Measurements from ENCODE around the gene ACTN1. TPM values are rescaled to one million over a fixed set of nuclear protein-coding genes. Genes with fewer than 3 reads are reported as not detected.

ACTN1 gene
- total and polyA plus RNA-seq, 8 donors = 24.4 to 133 (median 49.0) TPM

DNA sequence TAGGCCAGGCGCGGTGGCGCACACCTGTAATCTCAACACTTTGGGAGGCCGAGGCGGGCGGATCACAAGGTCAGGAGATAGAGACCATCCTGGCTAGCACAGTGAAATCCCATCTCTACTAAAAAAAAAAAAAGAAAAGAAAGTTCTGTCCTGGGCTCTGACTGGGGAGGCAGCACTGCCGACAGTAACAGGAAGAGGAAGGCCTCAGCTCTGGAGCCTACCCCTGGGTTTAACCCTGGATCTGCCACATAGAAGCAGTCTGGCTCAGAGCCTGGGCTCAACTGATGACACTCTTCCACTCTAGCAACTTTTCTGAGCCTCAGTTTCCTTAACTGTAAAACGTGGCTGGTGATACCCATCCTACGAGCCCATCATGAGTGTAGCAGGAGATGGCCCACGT lies 60.5 kb downstream of the ACTN1 start:
- no peak overlapping the region for H3K4me3 ChIP-seq
- H3K9me3 ChIP-seq = no peaks in the 10 kb centered on the region
- H3K27me3 ChIP-seq = no peaks in the 10 kb centered on the region
- peaks cover 0 to 8% (median 0%) of the 10 kb centered on the region in 3 donors for H3K36me3 ChIP-seq
- H3K4me1 ChIP-seq = peaks cover 11 to 40% (median 20%) of the 10 kb centered on the region in 3 donors
- H3K27ac ChIP-seq = peak overlapping the region in 2 of 4 donors; percentile 1 to 39
- WGBS, 2 donors = 82 to 85% methylated on average over 10 of the region's 10 CpGs
- intact Hi-C loops (cut with DNase I) = loop anchor here in 1 of 3 donors (10.0 kb wide), 2 partner anchors 86 to 176 kb away; no protein-coding TSS in a partner anchor
- ATAC-seq (peak in 3 of 4 donors; percentile 3 to 23 (median 12)), FAIRE-seq (no peak), DNase-seq (no peak)
- TF ChIP-seq, protein P1, sequence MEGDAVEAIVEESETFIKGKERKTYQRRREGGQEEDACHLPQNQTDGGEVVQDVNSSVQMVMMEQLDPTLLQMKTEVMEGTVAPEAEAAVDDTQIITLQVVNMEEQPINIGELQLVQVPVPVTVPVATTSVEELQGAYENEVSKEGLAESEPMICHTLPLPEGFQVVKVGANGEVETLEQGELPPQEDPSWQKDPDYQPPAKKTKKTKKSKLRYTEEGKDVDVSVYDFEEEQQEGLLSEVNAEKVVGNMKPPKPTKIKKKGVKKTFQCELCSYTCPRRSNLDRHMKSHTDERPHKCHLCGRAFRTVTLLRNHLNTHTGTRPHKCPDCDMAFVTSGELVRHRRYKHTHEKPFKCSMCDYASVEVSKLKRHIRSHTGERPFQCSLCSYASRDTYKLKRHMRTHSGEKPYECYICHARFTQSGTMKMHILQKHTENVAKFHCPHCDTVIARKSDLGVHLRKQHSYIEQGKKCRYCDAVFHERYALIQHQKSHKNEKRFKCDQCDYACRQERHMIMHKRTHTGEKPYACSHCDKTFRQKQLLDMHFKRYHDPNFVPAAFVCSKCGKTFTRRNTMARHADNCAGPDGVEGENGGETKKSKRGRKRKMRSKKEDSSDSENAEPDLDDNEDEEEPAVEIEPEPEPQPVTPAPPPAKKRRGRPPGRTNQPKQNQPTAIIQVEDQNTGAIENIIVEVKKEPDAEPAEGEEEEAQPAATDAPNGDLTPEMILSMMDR (IDR thresholded peaks at IDR 0.05) = no peak

DNA sequence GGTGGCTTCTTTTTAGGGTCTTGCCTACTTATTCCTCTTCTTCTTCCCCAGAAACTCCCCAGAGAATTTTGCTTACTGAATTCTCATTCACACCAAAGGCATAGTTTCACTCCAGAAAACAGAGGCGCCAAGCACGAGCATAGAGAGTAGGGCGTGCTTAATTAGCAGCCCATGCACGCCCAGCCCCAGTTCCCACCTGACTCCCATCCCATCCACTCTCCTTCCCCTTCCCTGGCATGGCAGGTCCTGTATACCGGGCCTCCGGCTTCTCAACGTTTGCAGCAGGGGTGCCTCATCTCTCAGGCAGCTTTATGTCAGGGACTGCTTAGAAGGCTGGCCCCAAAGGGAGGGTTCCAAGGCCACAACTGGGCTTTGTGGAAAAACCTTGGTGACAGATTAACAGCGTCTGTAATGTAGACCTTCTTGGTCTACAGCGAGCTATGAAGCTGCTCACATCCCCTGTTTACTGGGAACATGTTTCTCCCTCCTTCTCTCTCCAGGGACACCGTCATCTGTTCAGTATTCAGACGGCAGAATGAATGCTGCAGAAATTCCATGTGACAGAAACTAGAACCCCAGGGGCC lies 62.7 kb downstream of the ACTN1 start:
- Histone ChIP-seq H3K36me3 (peaks cover 0 to 8% (median 0%) of the 10 kb centered on the region in 3 donors), H3K9me3 (no peaks in the 10 kb centered on the region), H3K27ac (peak overlapping the region in 2 of 4 donors; percentile 3 to 13), H3K4me1 (peaks cover 4 to 25% (median 13%) of the 10 kb centered on the region in 3 donors), H3K27me3 (no peaks in the 10 kb centered on the region), H3K4me3 (no peak overlapping the region)
- no peak for DNase-seq
- no peak for FAIRE-seq
- intact Hi-C loops (cut with DNase I) = loop anchor here in 1 of 3 donors (10.0 kb wide), 2 partner anchors 88 to 178 kb away; no protein-coding TSS in a partner anchor
- peak in 1 of 4 donors; percentile 5 for ATAC-seq
- 64 to 65% methylated on average over 11 of the region's 11 CpGs for WGBS, 2 donors
- TF ChIP-seq, protein P1 (IDR thresholded peaks at IDR 0.05) = no peak

DNA sequence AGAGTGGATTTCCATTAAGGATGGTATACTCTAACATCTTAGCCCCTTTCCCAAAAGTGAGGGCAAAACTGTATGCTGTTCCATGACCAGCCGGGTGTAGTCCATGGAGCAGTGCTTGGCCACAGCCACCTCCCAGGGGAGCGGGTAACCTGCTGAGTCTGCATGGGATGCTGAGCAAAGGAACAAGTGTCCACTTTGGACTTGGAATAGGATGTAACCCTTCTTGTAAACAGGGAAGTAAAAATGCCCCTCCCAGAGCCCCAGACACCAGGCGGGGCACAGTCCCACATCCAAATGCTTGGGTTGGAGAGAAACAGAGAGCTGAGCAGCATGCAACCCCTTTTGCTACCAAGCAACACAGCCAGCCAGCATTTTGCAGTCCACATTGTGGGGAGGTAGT lies 65.6 kb downstream of the ACTN1 start:
- DNase-seq = no peak
- ATAC-seq = no peak
- H3K27ac ChIP-seq = no peak overlapping the region
- H3K9me3 ChIP-seq = no peaks in the 10 kb centered on the region
- no peak overlapping the region for H3K4me3 ChIP-seq
- H3K4me1 ChIP-seq = peaks cover 0 to 6% (median 0%) of the 10 kb centered on the region in 3 donors
- H3K36me3 ChIP-seq = peaks cover 0 to 6% (median 0%) of the 10 kb centered on the region in 3 donors
- intact Hi-C loops (cut with DNase I) = loop anchor here in 1 of 3 donors (10.0 kb wide), 2 partner anchors 91 to 181 kb away; no protein-coding TSS in a partner anchor
- TF ChIP-seq, protein P1 (IDR thresholded peaks at IDR 0.05) = no peak
- WGBS, 2 donors = 92 to 93% methylated on average over 3 of the region's 3 CpGs
- H3K27me3 ChIP-seq = no peaks in the 10 kb centered on the region
- no peak for FAIRE-seq

DNA sequence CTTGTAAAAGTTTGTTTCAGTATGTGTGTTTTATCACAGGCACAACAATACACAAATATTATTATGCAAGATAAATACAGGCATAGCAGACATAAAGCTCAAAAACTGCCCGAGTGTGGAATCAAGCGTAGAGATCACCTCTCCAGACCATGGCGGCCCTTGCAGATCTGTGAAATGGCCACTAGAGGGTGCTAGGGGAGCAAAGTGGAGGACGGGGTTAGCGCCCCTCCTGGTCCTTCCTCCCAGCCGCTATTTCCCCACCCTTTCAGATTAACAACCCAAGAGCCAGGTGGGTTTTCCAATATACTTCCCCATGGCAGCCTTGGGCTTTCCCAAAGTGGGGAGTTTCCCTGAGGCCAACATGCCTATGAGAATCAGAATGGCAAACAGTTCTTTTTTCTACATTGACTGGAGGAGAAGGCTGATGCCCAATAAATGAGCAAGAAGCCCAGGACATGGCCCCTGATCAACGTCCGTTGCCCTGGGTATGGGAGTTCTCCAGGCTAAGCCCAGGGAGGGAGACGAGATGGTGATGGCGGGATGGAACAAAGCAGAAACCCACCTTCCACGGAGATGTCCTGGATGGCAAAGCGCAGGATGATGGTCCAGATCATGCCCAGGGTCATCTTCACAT lies 67.4 kb downstream of the ACTN1 start:
- peaks cover 0 to 6% (median 0%) of the 10 kb centered on the region in 3 donors for H3K36me3 ChIP-seq
- H3K9me3 ChIP-seq = no peaks in the 10 kb centered on the region
- DNase-seq (peak; percentile 61 to 88 (median 78)), FAIRE-seq (no peak), ATAC-seq (peak; percentile 89 to 96 (median 94))
- 40 to 42% methylated on average over 12 of the region's 12 CpGs for WGBS, 2 donors
- no peak overlapping the region for H3K4me3 ChIP-seq
- peaks cover 0 to 6% (median 0%) of the 10 kb centered on the region in 3 donors for H3K4me1 ChIP-seq
- intact Hi-C loops (cut with DNase I) = loop anchor here in 1 of 3 donors (10.0 kb wide), 2 partner anchors 93 to 183 kb away; no protein-coding TSS in a partner anchor
- H3K27ac ChIP-seq = no peak overlapping the region
- TF ChIP-seq, protein P1 (IDR thresholded peaks at IDR 0.05) = peak; percentile 84 to 97 (median 93)
- H3K27me3 ChIP-seq = no peaks in the 10 kb centered on the region

Measured in pancreas (tissue), 10 donors.